ENCODE data around the gene SLC4A4.

Gene SLC4A4

DNA sequence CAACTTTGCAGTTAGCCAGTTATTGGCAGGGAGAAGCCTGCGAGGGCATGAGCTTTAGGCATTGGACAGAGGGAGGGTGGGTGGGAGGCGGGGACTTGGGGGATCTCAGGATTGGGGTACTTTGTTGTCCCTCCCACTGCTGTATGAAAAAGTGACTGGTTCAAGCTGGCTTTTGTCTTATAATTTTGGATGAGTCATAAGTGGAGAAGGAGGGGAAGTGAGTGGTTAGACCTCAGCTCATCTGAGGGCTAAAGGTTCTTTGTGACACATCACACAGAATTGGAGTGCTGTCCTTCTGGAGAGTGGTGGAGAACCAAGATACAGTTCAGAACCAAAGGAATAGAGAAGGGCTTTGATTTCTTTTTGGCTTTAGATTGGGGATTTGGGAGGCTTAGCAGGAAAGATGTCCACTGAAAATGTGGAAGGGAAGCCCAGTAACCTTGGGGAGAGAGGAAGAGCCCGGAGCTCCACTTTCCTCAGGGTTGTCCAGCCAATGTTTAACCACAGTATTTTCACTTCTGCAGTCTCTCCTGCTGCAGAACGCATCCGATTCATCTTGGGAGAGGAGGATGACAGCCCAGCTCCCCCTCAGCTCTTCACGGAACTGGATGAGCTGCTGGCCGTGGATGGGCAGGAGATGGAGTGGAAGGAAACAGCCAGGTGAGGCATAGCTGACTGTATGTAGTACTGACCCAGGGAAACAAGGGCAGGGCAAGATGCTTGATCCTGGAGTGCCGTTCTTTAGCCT, at the start of gene SLC4A4:
Gene SLC4A4 (plus strand): TSS at position 175 of the 748 bp plus-strand sequence.
- peak; percentile 4 for DNase-seq

DNA sequence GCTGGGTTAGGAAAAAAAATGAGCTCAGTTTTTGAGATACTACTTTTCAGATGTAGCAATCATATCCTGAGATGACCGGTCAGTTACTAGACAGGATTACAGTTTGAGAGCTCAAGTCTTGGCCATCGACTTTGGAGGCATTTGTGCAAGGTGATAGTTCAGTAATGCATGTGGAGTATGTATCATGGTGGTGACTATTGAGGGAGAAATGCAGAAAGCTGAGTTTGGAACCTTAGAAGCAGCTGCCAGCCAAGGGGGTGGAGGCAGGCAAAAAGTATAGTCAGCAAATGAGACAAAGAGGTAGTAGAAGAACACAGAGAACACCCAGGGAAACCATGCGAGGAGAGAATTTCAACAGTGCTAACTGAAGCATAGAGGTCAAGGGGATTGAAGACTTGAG, 48.7 kb upstream of the SLC4A4 start:
- DNase-seq, result no peak

DNA sequence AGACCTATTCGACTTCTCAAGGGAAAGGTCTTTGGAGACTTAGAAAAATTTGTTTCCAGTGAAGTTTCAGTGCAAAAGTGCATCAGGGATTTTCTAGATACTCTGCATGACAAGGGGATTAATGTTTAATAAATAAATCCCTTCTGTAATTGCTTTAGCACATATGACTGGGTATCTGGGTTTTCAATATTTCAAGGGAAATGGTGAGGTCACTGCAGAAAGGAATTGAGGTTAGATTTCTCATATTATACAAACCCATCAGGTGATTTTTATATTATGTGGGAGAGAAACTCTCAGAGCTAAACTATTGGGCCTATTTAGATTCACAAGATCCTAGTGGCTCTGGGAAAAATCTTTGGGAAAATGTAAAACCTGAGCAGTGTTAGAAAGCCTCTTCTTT, 48.3 kb upstream of the SLC4A4 start:
- DNase-seq, result no peak

DNA sequence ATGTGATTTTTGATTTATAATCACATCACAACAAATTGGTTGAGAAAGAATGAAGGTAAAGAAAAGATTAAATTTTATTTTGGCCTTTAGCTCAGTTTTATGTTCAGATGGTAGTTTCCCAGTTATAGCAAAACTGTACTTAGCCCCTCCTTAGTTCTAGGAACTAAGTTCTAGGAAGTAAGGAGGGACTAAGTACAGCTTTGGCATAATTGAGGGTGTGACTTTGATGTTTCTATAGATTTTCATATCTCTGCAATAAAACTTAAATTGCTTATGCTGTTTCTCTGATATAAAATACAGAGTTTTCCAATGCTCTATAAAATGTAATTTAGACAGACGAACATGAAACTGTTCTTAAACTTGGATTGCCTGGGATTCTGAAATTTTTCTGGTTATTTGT, 46.6 kb upstream of the SLC4A4 start:
- no peak for DNase-seq

DNA sequence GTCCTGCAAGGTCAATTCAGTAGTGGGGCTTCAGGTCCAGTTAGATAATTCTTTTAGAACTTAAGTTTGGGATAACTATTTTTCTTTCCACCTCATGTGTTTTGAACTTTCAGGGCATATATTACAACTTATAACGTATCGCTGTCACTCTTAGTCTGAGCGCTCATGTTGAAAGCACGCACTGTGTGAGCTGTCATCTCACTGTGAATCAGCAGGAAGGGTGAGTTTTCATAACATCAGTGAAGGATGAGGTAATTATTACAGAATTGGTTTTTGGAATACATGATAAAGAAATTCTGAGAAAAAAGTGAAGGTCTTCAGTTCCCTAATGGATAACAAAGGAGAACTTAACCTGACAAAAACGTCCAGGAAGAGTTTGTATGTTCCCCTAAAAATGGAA, 45.1 kb upstream of the SLC4A4 start:
- no peak for DNase-seq

DNA sequence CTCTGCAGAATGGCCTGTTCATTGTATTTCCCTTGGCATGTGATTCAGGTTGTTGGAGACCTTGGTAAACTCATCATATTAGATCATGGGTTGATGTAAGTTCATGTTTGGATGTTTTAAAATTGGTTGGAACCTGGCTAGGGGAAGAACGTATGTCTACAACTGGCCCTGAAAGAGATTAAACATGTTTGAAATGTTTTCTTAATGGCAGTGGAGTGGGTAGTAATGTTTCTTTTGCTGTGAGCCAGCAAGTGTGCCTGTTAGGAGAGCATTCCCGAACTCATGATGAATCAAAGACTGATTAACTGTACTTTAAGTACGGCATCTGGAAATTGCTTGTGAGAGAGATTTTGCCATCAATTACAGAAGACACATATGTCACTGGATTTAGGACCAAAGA, 44.5 kb upstream of the SLC4A4 start:
- no peak for DNase-seq

DNA sequence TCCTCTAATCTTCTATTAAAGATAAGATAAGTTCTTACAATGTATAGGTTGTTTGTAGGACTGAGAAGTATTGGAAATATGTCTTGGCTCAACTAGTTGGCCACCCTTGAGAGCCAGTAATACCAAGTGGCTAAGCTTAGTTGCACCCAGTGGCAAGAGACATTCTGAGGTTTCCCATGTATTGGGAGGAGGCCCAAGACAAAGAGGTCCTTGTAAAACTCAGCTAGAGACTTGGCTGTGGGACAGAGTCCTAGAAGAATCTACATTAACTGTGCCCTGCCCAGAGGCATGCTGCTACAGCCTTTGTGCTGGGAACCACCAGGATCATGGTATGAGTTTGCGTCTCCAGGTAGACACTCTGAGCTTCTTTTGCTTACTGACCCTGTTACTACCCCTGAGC, 41.9 kb upstream of the SLC4A4 start:
- DNase-seq, result no peak

DNA sequence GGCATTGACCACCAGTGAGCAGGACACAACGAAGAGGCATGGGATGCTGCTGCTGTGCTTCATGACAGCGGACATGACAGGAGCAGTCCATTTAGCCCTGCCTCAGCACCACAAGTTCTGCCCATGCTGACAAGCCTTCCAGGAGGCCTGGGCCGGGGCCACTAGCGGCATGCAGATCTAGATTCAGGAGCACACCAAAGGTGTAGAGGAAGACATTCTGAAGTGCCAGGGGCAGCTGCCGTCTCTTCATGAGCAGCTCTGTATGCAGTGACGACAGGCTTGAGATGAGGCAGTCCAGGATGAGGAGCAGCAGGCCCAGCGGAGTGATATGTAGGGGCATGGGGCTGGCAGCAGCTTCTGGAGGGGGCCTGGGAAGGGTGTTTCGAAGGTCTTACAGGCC, 38.5 kb upstream of the SLC4A4 start:
- DNase-seq, result no peak

DNA sequence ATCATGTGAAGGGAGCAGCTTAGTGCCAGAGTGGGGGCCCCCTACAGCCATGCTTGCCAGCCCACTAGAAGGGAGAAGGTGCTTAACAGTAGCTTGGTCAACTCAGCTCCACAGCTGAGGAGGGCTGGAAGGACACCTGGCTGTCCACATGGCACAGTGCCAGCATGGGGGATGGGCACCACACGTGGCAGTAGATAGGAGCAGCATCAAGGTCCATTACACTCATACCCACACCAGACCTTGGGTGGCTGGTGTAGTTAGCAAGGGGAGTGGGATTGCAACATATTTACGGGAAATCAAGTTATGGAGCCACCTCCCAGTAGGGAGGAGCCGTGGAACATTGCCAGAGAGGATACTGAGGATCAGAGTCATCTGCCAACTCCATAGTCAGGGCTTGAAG, 37.9 kb upstream of the SLC4A4 start:
- peak; percentile 45 for DNase-seq

DNA sequence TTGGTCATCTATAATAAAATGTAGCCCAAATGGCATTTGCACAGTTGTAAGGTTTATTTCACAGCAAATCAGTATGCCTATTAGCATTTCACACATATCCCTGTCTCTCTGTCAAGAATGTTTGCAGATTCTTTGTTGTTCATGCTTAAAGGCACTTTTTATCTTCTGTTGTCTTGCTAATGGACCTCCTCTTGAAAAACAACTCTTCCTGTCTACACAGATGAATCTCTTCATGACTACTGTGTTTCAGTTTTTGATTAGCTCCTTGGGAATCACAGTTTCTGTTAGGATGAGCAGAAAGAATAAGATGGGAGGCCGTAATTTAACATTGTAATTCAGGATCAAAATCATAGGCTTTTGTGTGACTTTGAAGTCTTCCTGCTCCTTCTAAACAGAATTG, 35.5 kb upstream of the SLC4A4 start:
- no peak for DNase-seq

DNA sequence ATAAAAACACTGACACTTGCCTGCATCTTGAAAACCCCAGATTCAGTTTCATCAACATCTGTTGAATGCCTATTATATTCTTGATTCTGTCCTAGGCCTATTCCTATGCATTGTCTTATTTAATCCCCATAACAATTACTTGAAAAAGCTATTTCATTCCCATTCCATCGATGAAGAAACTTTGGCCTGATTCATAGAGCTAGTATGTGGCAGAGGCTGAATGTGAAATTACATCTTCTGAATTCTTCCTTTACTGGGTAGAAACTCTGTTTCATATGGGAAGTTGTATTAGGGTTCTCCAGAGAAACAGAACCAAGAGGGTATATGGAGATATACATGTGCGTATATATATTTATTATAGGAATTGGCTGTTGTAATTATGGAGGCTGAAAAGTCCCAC, 35.0 kb upstream of the SLC4A4 start:
- no peak for DNase-seq

DNA sequence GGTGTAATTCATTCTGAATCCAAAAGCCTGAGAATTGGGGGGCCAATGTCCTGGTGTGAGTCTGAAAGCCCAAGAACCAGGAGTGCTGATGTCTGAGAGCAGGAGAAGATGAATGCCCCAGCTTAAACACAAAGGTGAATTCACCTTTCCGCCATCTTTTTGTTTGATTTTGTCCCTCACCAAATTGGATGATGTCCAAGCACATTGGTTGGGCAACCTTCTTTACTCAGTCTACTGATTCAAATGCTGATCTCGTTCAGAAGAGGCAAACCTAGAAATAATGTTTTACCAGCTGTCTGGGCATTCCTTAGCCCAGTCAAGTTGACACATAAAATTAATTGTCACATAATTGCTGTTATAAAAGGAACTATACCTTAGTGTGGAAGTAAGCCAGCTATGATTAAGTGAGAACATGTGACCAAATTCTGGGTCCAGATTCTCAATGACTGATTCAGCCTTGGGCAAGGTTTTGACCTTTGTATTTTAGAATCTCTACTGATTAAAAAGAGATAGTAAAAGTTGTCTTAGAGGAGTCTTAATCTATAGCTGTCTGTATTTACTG, 34.5 kb upstream of the SLC4A4 start:
- DNase-seq, result no peak

DNA sequence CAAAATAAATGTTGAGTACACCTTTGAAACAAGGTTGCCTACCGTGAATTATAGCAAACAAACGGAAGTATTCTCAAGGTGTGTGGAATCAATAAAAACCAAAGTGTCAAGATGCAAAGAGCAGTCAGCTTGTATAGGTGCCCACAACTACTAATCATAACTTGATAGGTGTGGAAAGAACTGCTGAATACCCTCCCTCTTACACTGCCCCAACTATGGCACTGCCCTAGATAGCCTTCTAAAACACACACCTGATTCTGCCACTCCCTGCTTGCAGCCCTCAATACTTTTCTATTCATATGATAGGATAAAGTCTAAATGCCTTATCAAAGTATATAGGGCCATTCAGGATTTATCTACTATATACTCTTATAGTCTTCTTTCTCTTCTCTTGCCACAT, 31.1 kb upstream of the SLC4A4 start:
- DNase-seq, result no peak

DNA sequence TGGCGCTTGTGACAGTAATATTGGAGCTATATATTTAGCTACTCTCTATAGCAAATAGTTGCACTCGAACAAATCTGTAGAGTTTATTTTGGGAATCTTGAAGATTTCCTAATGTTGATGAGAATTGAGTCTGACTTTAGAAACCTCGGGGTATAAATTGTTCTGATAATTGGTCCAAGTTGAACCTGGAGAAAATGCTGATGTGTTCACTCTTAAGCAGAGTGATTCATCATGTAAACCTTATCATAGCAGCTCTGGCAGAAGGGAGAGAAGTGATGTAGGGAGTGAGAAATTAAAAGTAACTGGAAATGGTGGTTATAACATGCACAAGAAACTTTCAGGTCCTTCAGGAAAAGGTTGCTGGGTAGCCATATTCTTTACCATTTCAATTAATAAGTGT, 16.4 kb upstream of the SLC4A4 start:
- no peak for DNase-seq

DNA sequence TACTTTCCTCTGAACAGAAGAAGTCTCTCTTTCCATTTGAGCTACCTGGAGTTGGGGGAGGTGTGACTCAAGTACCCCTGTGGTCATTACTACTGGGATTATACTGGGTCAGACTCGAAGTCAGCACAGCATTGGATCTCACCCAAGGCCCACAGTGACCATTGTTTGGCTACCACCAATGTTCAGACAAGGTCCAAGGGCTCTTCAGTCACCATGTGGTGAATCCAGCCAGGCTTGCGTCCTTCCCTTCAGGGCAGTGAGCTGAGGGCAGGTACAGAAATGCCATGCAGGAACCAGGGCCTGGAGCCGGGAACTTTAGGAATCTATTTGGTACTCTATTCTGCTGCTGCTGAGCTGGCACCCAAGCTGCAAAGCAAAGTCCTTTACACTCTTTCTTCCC, 5.5 kb upstream of the SLC4A4 start:
- no peak for DNase-seq

DNA sequence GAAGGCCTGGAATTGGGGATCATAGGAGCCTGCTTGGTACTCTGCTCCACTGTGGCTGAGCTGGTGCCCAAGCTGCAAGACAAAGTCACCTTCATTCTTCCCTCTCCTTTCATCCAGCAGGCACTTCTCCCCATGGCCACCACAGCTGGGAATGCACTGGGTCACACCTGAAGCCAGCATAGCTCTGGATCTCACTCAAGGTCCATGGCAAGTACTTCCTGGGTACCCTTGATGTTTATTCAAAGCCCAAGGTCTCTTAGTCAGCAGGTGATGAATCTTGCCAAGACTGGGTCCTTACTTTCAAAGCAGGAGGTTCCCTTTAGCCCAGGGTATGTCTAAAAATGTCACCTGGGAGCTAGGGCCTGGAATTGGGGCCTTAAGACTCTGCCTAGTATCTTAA, 4.9 kb upstream of the SLC4A4 start:
- no peak for DNase-seq

DNA sequence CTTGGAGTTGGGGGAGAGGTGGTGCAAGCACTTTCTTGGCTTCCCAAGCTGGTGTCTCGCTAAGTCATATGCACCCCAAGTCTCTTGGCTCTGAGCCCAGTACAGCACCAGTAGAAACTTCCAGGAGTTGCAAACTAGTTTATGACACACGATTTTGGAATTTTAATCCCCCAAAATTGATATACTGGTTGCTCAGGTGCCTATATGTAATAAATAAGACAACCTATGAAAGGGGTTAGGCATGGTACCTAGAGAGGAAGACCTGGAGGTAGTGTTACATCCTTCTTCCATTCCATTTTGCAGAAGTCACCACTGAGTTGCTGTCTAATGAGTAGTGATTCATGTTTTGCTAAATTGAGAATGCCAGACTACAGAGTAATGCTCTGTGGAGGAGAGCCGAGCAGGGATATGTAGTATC, 4.3 kb upstream of the SLC4A4 start:
- no peak for DNase-seq

DNA sequence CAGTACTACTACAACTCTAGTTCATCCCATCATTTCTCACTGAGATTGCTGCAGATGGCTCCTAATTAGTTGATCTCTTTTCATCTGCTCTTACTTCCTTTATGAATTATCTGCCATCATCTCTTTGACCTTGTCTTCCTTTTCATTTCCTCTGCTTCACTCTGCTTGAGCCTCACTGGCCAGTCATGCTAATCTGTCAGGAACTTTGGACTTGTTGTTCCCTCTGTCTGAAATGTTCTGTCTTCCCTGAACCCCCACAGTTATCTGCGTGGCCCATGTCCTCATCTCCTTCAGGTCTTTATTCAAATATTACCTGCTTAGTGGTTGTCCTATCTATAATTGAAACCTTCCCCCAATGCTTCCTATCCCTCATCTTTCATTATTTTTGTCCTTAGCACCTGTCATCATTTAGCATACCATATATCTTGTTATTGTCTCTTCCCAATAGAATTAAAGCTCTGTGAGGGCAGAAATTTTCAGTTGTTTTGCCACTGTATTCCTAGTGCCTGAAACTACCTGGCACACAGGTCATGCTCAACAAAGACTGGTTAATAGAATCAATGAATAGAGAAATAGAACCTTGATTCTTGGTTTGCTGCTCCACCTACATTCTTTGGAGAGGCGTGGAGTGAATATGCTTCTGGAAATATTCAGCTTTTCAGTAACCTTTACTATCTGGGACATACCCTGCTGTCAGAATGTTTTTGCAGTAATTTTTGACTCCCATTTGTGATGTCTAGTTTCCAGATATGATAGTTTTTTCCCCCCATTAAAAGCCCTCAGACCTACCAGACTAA, 5.0 kb downstream of the SLC4A4 start:
- DNase-seq, result no peak

DNA sequence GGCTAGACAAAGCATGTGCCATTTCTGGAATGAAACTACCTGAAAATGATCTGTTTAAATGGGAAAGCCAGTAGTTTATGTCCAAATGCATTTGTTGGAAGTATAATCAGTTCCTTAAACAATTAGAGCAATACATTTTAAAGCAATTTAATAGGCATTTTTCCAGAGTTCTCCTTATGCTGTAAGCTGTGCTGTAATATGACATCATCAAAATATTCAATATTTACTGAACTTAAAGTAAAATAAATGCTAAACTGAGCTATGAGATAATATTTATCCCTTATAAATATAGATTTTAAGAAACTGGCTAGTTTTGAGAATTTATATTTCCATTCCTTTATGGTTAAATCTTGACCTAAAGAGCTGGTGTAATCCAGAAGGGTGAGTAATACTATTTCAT, 7.9 kb downstream of the SLC4A4 start:
- no peak for DNase-seq

DNA sequence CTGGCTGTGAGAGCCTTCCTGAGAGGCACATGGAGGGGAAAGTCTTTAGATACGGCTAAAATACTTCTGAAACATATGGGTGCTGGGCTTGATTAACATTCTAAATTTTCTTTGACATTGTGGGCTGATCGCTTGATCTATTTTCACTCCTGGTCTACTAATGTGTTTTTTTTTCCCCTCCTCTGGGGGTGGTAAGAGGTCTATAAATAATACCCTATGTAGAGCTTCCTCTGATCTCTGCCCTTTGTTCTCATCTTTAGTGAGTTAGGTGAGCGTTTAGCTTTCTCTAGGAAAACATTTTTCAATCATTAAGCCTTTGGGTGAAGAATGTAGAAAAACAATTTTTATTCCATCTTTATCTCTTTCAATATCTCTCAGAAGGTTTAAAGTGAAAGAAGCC, 9.8 kb downstream of the SLC4A4 start:
- no peak for DNase-seq

DNA sequence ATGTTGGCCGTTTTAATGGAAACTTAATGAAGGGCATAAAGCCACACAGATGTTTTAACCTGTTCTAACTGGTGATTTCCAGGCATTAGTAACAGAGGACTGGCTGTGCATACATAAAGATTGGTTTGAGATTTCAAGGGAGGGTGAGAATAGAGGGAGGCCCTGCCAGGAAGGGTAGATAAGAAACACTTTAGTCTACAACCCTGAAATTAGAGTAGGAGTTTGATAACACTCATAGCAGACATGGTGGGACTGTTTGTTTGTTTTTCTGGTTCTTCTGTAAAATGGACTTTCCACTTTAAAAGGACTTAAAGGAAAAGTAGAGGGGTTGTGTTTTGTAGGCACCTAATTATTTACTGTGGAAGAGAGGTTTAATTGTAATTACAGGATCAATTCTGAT, 16.2 kb downstream of the SLC4A4 start:
- no peak for DNase-seq

DNA sequence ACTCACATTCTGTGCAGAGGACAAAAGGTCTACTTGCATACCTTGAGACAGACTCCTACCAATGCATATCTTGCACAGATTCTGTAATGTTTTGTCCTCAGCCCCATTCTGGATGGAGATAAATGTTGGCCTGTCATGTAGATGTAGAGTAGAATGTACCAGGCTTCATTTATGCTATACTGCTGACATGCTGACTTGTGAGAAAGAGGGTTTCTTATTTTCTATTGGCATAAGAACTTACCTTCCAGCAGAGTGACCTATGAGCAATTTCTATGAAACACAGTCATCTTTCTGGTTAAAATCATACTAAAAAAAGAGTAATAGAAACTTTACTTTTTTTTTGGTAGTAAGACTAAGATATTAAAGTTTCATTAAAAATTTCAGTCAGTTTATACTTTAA, 17.2 kb downstream of the SLC4A4 start:
- DNase-seq, result no peak

DNA sequence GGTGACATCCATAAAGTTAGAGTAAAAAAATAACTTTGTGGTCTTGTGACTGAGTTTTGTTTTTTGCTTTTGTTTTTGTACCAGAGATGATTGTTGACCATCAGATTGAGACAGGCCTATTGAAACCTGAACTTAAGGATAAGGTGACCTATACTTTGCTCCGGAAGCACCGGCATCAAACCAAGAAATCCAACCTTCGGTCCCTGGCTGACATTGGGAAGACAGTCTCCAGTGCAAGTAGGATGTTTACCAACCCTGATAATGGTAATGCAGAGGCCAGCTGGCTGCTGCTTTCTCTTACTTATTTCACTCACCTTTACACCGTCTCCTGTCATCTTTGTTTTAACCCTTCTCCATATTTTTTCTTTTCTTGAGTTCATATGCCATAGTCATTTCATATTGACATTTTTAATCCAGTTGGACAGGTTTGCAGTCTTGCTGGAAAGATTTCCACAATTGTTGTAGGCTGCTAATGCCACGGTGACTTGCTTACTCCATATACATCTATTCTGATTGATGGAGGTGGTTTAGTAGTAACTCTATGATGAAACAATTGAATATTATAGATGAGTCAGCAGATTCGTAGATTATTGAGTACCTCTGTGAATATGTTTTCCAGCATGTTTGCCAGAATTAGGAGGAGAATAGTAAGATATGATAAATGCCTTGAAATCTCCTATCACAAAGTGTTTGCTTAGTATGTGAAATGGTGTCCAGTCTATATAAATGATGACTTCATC, 18.3 kb downstream of the SLC4A4 start:
- DNase-seq, result no peak

DNA sequence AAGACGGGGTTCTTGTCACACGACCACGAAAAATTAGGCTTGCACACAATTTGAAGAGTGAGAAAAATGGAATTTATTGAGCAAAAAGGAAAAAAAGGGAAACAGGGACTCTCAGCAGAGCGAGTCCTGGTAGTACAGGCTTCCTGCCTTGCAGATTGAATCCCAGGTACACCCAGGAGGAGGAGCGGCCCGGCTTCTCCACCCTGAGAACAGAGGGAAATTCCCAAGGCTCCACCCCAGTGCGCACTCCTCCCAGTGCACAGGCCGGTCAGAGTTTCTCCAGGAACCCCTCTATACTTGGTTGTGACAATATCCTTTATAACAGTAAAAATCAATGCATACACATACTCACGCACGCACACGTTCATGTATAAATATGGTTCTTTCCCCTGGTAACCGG, 22.0 kb downstream of the SLC4A4 start:
- no peak for DNase-seq
